ENCODE results near the gene ZC3H13. TPM values are rescaled to one million over a fixed set of nuclear protein-coding genes. Genes with fewer than 3 reads are reported as not detected.

Gene ZC3H13
- total and polyA plus RNA-seq, 2 donors (not counting 1 experiment from before 2014, with no cell fraction given) = 4.8 to 65.7 TPM

- POLR2A ChIA-PET = no interaction called here
- Histone ChIP-seq H3K9ac (ENCODE audit: low read length) (no peak overlapping the region), H3K27me3 (replicated peaks in 1 of 4; ENCODE audit: control extremely low read depth in 1 of 4, control insufficient read depth in 3 of 4, insufficient read depth in 4 of 4, low read length in 3 of 4) (no peaks in the 10 kb centered on the region), H3K79me2 (ENCODE audit: control insufficient read depth, insufficient read depth, low read length) (no peaks in the 10 kb centered on the region), H3K4me3 (ENCODE audit: control extremely low read depth in 1 of 5, extremely low read depth in 1 of 5, insufficient read depth in 1 of 5, low read depth in 2 of 5, low read length in 4 of 5) (no peak overlapping the region), H3K4me2 (replicated peaks; ENCODE audit: low read depth, low read length, poor library complexity, severe bottlenecking) (no peak overlapping the region), H2AFZ (ENCODE audit: insufficient read depth, low read depth, low read length, poor library complexity, severe bottlenecking) (no peak overlapping the region), H4K20me1 (ENCODE audit: control insufficient read depth, insufficient read depth, low read length, poor library complexity, severe bottlenecking) (no peaks in the 10 kb centered on the region), H3K4me1 (ENCODE audit: control insufficient read depth in 2 of 2, insufficient read depth in 2 of 2, low read length in 2 of 2) (no peaks in the 10 kb centered on the region), H3K27ac (ENCODE audit: low read length in 2 of 2) (no peak overlapping the region), H3K9me3 (ENCODE audit: control extremely low read depth in 1 of 3, control insufficient read depth in 2 of 3, insufficient read depth in 1 of 3, low read length in 2 of 3) (no peaks in the 10 kb centered on the region), H3K36me3 (replicated peaks in 1 of 2; ENCODE audit: control extremely low read depth in 1 of 2, control insufficient read depth in 1 of 2, extremely low read depth in 1 of 2, insufficient read depth in 2 of 2, low read length in 1 of 2) (peaks cover 28 to 78% of the 10 kb centered on the region in 2 experiments)
- H3K27me3 Mint-ChIP-seq = no peaks in the 10 kb centered on the region
- H3K9me3 Mint-ChIP-seq (ENCODE audit: insufficient read depth) = no peaks in the 10 kb centered on the region
- TF ChIP-seq CTCF (IDR thresholded peaks at IDR 0.05) (no peak), EZH2 (IDR thresholded peaks at IDR 0.05; ENCODE audit: borderline replicate concordance, insufficient read depth, low read depth, low read length, poor library complexity, severe bottlenecking) (no peak)
- H3K4me3 Mint-ChIP-seq = no peak overlapping the region
- CTCF ChIA-PET = no interaction called here
- H3K4me1 Mint-ChIP-seq = no peaks in the 10 kb centered on the region
- ATAC-seq (ENCODE audit: low read depth) = no peak
- no peak for DNase-seq
- WGBS (ENCODE audit: insufficient coverage) = over 99% methylated on average over 11 of the region's 16 CpGs
- intact Hi-C loops (cut with micrococcal nuclease) = loop anchor here (10.0 kb wide), 1 partner anchor 157 kb away; no protein-coding TSS in a partner anchor
- H3K27ac Mint-ChIP-seq = no peak overlapping the region
These were observed 85.0 kb downstream of the ZC3H13 start for GRCh38 chr13:45967589-45967988.

GRCh38 chr13:45966715-45967114 lies 85.8 kb downstream of the ZC3H13 start:
- TF ChIP-seq CTCF (IDR thresholded peaks at IDR 0.05) (no peak), EZH2 (IDR thresholded peaks at IDR 0.05; ENCODE audit: borderline replicate concordance, insufficient read depth, low read depth, low read length, poor library complexity, severe bottlenecking) (no peak)
- ChIA-PET POLR2A (no interaction called here), CTCF (no interaction called here)
- Mint-ChIP-seq H3K27ac (no peak overlapping the region), H3K27me3 (no peaks in the 10 kb centered on the region), H3K4me3 (no peak overlapping the region), H3K4me1 (no peaks in the 10 kb centered on the region), H3K9me3 (ENCODE audit: insufficient read depth) (no peaks in the 10 kb centered on the region)
- Histone ChIP-seq H3K9me3 (ENCODE audit: control extremely low read depth in 1 of 3, control insufficient read depth in 2 of 3, insufficient read depth in 1 of 3, low read length in 2 of 3) (no peaks in the 10 kb centered on the region), H4K20me1 (ENCODE audit: control insufficient read depth, insufficient read depth, low read length, poor library complexity, severe bottlenecking) (no peaks in the 10 kb centered on the region), H3K79me2 (ENCODE audit: control insufficient read depth, insufficient read depth, low read length) (no peaks in the 10 kb centered on the region), H3K36me3 (replicated peaks in 1 of 2; ENCODE audit: control extremely low read depth in 1 of 2, control insufficient read depth in 1 of 2, extremely low read depth in 1 of 2, insufficient read depth in 2 of 2, low read length in 1 of 2) (peaks cover 26 to 71% of the 10 kb centered on the region in 2 experiments), H3K9ac (ENCODE audit: low read length) (no peak overlapping the region), H3K27ac (ENCODE audit: low read length in 2 of 2) (no peak overlapping the region), H3K4me3 (ENCODE audit: control extremely low read depth in 1 of 5, extremely low read depth in 1 of 5, insufficient read depth in 1 of 5, low read depth in 2 of 5, low read length in 4 of 5) (no peak overlapping the region), H3K4me1 (ENCODE audit: control insufficient read depth in 2 of 2, insufficient read depth in 2 of 2, low read length in 2 of 2) (no peaks in the 10 kb centered on the region), H3K4me2 (replicated peaks; ENCODE audit: low read depth, low read length, poor library complexity, severe bottlenecking) (no peak overlapping the region), H2AFZ (ENCODE audit: insufficient read depth, low read depth, low read length, poor library complexity, severe bottlenecking) (no peak overlapping the region), H3K27me3 (replicated peaks in 1 of 4; ENCODE audit: control extremely low read depth in 1 of 4, control insufficient read depth in 3 of 4, insufficient read depth in 4 of 4, low read length in 3 of 4) (no peaks in the 10 kb centered on the region)
- ATAC-seq (ENCODE audit: low read depth) (no peak), DNase-seq (no peak)
- 95% methylated on average over 2 of the region's 3 CpGs for WGBS (ENCODE audit: insufficient coverage)
- intact Hi-C loops (cut with micrococcal nuclease) = loop anchor here (10.0 kb wide), 1 partner anchor 158 kb away; no protein-coding TSS in a partner anchor

Data from B cell (primary cell).